NCI-H2196 treated with DMSO at 0.1 percent for 48 hours (cell line): ENCODE measurements around the gene TPRX1.
"Not testable (repeated sequence)": the region's sequence is repeated elsewhere in the genome, so short reads cannot be mapped to it uniquely, and the experiment has no call there.

Experiments used
- DNase-seq: peaks from one replicate; lab custom pipeline; 2025; ENCODE audit not compliant: unreplicated experiment; lab: John Stamatoyannopoulos, UW

Gene TPRX1, protein sequence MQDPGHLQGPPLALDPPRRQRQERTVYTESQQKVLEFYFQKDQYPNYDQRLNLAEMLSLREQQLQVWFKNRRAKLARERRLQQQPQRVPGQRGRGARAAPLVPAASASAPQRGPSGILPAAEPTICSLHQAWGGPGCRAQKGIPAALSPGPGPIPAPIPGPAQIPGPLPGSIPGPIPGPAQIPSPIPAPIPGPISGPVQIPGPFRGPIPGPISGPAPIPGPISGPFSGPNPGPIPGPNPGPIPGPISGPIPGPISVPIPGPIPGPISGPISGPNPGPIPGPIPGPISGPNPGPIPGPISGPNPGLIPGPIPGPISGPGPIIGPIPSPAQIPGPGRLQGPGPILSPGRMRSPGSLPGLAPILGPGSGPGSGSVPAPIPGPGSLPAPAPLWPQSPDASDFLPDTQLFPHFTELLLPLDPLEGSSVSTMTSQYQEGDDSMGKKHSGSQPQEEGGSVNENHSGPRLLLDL

GRCh38 chr19:47804451-47804850 is at the start of gene TPRX1:
TPRX1 (minus strand) TSS chr19:47804551; CDS start chr19:47804539, 12 bp downstream.
- DNase-seq = not testable (repeated sequence)

DNA sequence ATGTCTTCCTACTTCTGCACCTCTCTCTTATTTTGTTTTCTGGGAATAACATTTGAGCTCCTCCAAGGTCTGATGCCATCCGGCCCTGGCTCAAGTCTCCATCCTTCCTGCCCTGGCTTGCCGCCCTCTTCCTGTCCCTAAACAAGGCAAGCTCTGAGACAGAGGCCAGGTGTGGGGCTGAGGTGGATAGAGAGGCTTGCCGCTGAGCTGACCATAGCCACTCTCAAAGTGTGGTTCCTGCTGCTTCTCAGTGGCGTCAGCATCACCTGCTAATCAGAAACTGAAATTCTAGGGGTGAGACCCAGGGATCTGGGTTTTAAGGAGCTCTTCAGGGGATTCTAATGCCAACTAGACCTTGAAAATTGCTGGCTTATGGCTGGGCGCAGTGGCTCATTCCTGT is 48.7 kb upstream of the TPRX1 start:
- DNase-seq = no peak

DNA sequence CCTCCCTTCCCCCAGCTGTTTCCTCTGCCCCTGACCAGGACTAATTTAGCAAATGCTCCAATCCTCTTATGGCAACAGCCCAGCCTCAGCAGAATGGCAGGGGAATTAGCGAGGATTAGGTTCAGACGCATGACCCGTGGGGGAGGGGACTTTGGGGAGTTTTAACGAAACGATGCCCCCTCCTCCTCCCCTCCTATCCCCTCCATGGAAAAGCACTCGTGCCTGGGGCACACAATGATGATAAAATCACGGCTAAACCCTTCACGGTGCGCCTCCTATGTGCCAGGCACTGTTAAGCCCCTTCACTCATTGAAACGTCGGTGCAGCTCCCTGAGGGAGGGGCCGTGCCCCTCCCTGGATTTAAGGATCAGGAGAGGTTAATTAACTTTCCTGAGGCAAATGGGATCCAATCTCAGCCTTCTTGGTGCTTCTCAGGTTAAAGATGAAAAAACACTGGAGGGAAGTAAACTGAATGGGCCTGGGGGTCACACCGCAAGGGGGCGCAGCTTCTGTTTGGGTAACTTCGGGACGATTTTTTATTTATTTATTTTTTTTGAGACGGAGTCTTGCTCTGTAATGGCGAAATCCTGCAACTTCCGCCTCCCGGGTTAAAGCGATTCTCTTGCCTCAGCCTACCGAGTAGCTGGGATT is 44.6 kb upstream of the TPRX1 start:
- DNase-seq = no peak

DNA sequence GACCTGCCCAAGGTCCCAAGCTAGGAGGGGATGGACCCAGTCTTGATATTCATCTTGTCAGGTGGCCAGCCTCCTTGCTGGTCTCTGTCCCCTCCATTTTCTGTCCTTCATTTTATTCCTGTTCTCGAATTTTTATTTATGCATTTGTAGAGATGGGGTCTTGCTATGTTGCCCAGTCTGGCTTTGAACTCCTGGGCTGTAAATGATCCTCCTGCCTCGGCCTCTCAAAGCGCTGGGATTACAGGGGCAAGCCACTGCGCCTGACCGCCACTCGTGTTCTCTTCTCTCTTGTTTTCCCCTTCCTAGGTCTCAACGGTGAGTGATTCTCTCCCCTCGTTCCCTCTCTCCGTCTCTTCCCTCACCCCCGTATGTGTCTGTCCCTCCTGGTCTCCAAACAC is 44.1 kb upstream of the TPRX1 start:
- DNase-seq = no peak

GRCh38 chr19:47842941-47843340 is 38.6 kb upstream of the TPRX1 start:
- DNase-seq = no peak

- DNase-seq = no peak
Observed at GRCh38 chr19:47839913-47840312, 35.6 kb upstream of the TPRX1 start.

GRCh38 chr19:47839411-47839810 is 35.1 kb upstream of the TPRX1 start:
- no peak for DNase-seq

- no peak for DNase-seq
Observed at GRCh38 chr19:47836038-47836437, 31.7 kb upstream of the TPRX1 start.

DNA sequence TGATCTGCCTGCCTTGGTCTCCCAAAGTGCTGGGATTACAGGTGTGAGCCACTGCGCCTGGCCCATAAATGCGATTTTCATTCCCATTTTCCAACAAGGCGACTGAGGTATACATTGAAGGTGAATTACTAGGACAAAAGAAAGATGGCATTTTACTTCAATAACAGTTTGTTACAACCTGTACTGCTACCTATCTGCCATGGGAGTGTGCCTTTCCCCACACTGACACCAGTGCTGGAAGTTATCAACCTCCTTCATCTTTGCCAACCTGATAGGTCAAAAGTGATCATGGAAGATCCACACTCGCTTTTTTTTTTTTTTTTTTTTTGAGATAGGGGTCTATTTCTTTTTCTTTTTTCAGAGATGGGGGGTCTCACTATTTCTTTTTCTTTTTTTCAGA is 28.4 kb upstream of the TPRX1 start:
- no peak for DNase-seq

GRCh38 chr19:47826800-47827199 is 22.4 kb upstream of the TPRX1 start:
- no peak for DNase-seq

- no peak for DNase-seq
Observed at GRCh38 chr19:47824396-47824795, 20.0 kb upstream of the TPRX1 start.

- DNase-seq = no peak
Observed at GRCh38 chr19:47821460-47822020, 17.2 kb upstream of the TPRX1 start, which contains the start of gene CRX. CRX (plus strand) TSS chr19:47821937; CDS start chr19:47834444, 12,507 bp downstream.

DNA sequence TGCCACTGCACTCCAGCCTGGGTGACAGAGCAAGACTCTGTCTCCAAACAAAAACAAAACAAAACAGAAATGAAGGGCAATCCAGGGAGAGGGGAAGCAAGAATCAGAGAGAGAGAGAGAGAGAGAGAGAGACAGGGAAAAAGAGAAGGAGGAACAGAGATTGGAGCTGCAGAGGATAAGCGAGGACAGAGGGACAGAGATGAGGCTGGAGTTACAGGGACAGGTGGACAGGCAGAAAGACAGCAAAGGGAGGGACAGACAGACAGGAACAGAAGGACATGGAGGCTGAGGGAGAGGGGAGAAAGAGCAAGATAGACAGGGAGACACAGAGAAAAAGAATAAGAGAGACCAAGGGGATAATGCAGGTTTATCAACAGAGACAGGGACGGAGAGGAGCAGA is 16.1 kb upstream of the TPRX1 start:
- no peak for DNase-seq

- no peak for DNase-seq
Observed at GRCh38 chr19:47819858-47820257, 15.5 kb upstream of the TPRX1 start.

DNA sequence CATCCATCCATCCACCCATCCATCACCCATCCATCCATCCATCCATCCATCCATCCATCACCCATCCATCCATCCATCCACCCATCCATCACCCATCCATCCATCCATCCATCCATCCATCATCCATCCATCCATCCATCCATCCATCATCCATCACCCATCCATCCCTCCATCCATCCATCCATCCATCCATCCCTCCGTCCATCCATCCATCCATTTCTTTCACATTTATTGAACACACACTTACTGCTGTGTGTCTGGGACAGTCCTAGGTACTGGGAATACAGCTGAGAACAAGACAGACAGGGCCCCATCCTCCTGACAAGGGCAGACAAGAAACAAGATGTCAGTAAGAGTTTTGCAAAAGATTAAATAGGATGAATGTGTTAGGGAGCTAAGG is 13.9 kb upstream of the TPRX1 start:
- not testable (repeated sequence) for DNase-seq

- not testable (repeated sequence) for DNase-seq
Observed at GRCh38 chr19:47816270-47816669, 11.9 kb upstream of the TPRX1 start.

- DNase-seq = no peak
Observed at GRCh38 chr19:47813995-47814328, 9.6 kb upstream of the TPRX1 start.

DNA sequence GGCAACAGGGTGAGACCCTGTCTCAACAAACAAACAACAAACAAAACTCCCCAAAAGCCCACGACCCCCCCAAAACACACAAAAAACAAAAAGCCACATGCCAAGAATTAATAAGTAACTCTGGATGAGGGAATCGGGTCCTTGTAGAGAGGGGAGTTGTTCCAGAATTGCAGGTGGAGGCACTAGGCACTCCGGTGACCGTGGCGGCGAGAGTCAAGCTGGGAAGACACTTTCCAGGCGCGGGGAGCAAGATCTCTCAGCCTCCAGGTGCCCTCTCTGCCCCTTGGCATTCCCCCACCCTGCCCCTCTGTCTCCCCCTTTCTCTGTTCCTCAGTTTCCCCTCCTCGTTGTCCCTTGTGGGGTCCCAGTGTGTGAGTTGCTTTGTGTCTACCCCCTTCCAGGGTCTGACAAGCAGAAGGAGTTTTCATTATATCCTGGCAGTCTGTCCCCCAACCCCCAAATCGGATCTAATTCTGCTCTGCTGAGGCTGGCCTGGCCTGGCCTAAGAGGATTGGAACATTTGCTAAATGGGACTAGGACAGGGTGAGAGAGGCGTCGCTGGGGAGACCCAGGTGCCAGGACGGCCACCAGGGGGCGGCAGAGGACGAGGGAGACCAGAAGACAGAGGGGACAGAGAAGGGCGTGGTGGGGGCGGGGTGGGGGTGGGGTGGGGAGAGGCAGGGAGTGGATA is 9.1 kb upstream of the TPRX1 start:
- no peak for DNase-seq

DNA sequence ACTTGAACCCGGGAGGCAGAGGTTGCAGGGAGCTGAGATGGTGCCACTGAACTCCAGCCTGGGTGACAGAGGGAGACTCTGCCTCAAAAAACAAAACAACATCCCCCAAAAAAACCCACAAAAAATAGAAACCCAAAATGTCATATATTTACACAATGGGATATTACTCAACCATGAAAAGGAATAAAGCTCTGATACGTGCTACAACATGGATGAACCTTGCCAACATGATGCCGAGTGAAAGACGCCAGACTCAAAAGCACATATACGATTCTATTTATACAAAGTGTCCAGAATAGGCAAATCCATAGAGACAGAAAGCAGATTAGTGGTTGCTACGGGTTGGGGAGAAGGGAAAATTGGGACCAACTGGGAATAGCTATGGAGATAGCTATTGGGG is 2.1 kb upstream of the TPRX1 start:
- no peak for DNase-seq

DNA sequence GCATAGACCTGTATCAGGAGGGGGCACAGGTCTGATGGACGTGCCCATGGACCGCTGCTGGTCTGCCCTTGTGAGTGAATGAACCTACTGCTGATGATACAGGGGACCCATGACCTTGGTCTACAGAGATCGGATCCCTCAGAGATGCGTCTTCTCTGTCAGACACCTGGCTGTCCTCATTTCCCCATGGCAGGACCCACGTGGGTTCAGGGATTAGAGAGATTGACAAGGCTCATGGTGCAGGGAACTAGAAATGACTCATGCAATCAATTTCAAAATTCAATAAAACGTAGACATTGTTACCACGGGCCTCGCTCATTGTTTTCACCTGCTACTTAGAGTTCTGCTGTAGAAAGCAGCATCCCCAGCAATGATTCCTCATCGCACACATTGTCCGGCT is 962 bp upstream of the TPRX1 start:
- DNase-seq = no peak

GRCh38 chr19:47803671-47804070 is 680 bp downstream of the TPRX1 start:
- DNase-seq = not testable (repeated sequence)

GRCh38 chr19:47803148-47803547 is 1.2 kb downstream of the TPRX1 start:
- not testable (repeated sequence) for DNase-seq
